OCI-LY1 (cell line): ENCODE measurements around the gene ATP5PO.

Source experiments
- H2AFZ ChIP-seq: fragments of 200-600 bp; sonication (generic), shearing (Covaris generic); 2 replicates; pipeline ENCODE4 v1.6.0; 2014; ENCODE audit warnings: antibody characterized with exemption, mild to moderate bottlenecking, low read length
- H3F3A ChIP-seq: fragments of 200-600 bp; sonication (generic), shearing (Covaris generic); 2 replicates; pipeline ENCODE4 v1.6.0; 2014; ENCODE audit warnings: mild to moderate bottlenecking, antibody characterized with exemption, low read length, moderate library complexity; ENCODE audit not compliant: insufficient read depth
- H3K27ac ChIP-seq: fragments of 200-600 bp; sonication (generic); 2 replicates; pipeline ENCODE4 v1.5.1; 2014; ENCODE audit warnings: low read length, mixed run types, mild to moderate bottlenecking, low read depth; ENCODE audit not compliant: poor library complexity, severe bottlenecking
- H3K27me3 ChIP-seq: fragments of 200-600 bp; sonication (generic); 2 replicates; pipeline ENCODE4 v1.6.0; 2014; ENCODE audit warnings: antibody characterized with exemption, mild to moderate bottlenecking, low read length, moderate library complexity; ENCODE audit not compliant: insufficient read depth
- H3K36me3 ChIP-seq: fragments of 200-600 bp; sonication (generic); 2 replicates; pipeline ENCODE4 v1.6.1; 2014; ENCODE audit warnings: mild to moderate bottlenecking, antibody characterized with exemption, low read length, moderate library complexity, mixed read lengths; ENCODE audit not compliant: insufficient read depth
- H3K4me1 ChIP-seq: fragments of 200-600 bp; sonication (generic); 2 replicates; pipeline ENCODE4 v1.5.1; 2014; ENCODE audit warnings: mild to moderate bottlenecking, low read length, moderate library complexity; ENCODE audit not compliant: insufficient read depth, severe bottlenecking
- H3K4me2 ChIP-seq: fragments of 200-600 bp; sonication (generic), shearing (Covaris generic); 2 replicates; pipeline ENCODE4 v1.6.1; 2014; ENCODE audit warnings: low read length
- H3K4me3 ChIP-seq: fragments of 200-600 bp; sonication (generic); 2 replicates; pipeline ENCODE4 v1.5.1; 2014; ENCODE audit warnings: low read length, low read depth, mild to moderate bottlenecking, mixed read lengths; ENCODE audit not compliant: poor library complexity, severe bottlenecking
- H3K79me2 ChIP-seq: fragments of 200-600 bp; shearing (Covaris generic); 2 replicates; pipeline ENCODE4 v1.6.1; 2016; ENCODE audit warnings: mixed run types, low read length, mixed read lengths; ENCODE audit not compliant: insufficient read depth
- H3K9ac ChIP-seq: fragments of 200-600 bp; sonication (generic), shearing (Covaris generic); 2 replicates; pipeline ENCODE4 v1.6.1; 2014; ENCODE audit warnings: mild to moderate bottlenecking, low read length, mixed read lengths
- H3K9me2 ChIP-seq: fragments of 200-600 bp; sonication (generic), shearing (Covaris generic); 2 replicates; pipeline ENCODE4 v1.6.1; 2014; ENCODE audit warnings: low read depth, mild to moderate bottlenecking, low read length, mixed read lengths
- H3K9me3 ChIP-seq: fragments of 200-600 bp; shearing (Covaris generic); 2 replicates; pipeline ENCODE4 v1.6.1; 2014; ENCODE audit warnings: low read length, mixed read lengths
- H4K20me1 ChIP-seq: fragments of 200-600 bp; sonication (generic), shearing (Covaris generic); 2 replicates; pipeline ENCODE4 v1.6.0; 2016; ENCODE audit warnings: mild to moderate bottlenecking, low read length; ENCODE audit not compliant: insufficient read depth
- CTCF ChIP-seq: fragments of 200-600 bp; sonication (generic), shearing (Covaris generic); IDR thresholded peaks from 2 replicates; pipeline ENCODE4 v1.5.1; 2017; ENCODE audit warnings: mild to moderate bottlenecking, antibody characterized with exemption, low read length, moderate library complexity, mixed read lengths
- EZH2 ChIP-seq: fragments of 200-600 bp; sonication (generic), shearing (Covaris generic); IDR thresholded peaks from 2 replicates; pipeline ENCODE4 v1.8.0; 2017; ENCODE audit warnings: borderline replicate concordance, mixed run types, mild to moderate bottlenecking, antibody characterized with exemption, low read length, moderate library complexity, mixed read lengths

The ATP5PO gene

GRCh38 chr21:33881689-33882440, 33.7 kb downstream of the ATP5PO start:
- no peaks in the 10 kb centered on the region for H4K20me1 ChIP-seq
- H3K9me2 ChIP-seq = no peaks in the 10 kb centered on the region
- H3K27ac ChIP-seq = no peak overlapping the region
- no peak overlapping the region for H3K4me3 ChIP-seq
- no peak overlapping the region for H3K4me2 ChIP-seq
- no peaks in the 10 kb centered on the region for H3K4me1 ChIP-seq
- H3F3A ChIP-seq = no peaks in the 10 kb centered on the region
- H3K9me3 ChIP-seq = no peaks in the 10 kb centered on the region
- no peaks in the 10 kb centered on the region for H3K36me3 ChIP-seq
- no peak for TF ChIP-seq EZH2
- no peak for TF ChIP-seq CTCF
- H3K9ac ChIP-seq = no peak overlapping the region
- no peak overlapping the region for H2AFZ ChIP-seq
- H3K79me2 ChIP-seq = no peaks in the 10 kb centered on the region
- no peaks in the 10 kb centered on the region for H3K27me3 ChIP-seq

- H3K36me3 ChIP-seq = no peaks in the 10 kb centered on the region
These were observed 35.0 kb downstream of the ATP5PO start for GRCh38 chr21:33880626-33881025.

GRCh38 chr21:33878824-33879223, 36.8 kb downstream of the ATP5PO start:
- Histone ChIP-seq H3K9me2 (no peaks in the 10 kb centered on the region), H3K9ac (no peak overlapping the region), H3K9me3 (no peaks in the 10 kb centered on the region), H3F3A (no peaks in the 10 kb centered on the region), H3K4me1 (no peaks in the 10 kb centered on the region), H3K4me2 (no peak overlapping the region), H3K4me3 (no peak overlapping the region), H3K27me3 (no peaks in the 10 kb centered on the region), H2AFZ (no peak overlapping the region), H3K79me2 (no peaks in the 10 kb centered on the region), H4K20me1 (no peaks in the 10 kb centered on the region), H3K27ac (no peak overlapping the region), H3K36me3 (no peaks in the 10 kb centered on the region)
- TF ChIP-seq EZH2 (no peak), CTCF (no peak)

More at GRCh38 chr21:33880626-33881025, 35.0 kb downstream of the ATP5PO start:
- Histone ChIP-seq H3K4me3 (no peak overlapping the region), H3K9ac (no peak overlapping the region), H3K9me2 (no peaks in the 10 kb centered on the region), H3K4me1 (no peaks in the 10 kb centered on the region), H3K79me2 (no peaks in the 10 kb centered on the region), H3K4me2 (no peak overlapping the region), H4K20me1 (no peaks in the 10 kb centered on the region), H3K27ac (no peak overlapping the region), H2AFZ (no peak overlapping the region), H3F3A (no peaks in the 10 kb centered on the region), H3K9me3 (no peaks in the 10 kb centered on the region), H3K27me3 (no peaks in the 10 kb centered on the region)
- TF ChIP-seq EZH2 = no peak
- TF ChIP-seq CTCF = no peak
